Fibroblast of lung (primary cell): ENCODE data around the gene FN3K.

Source experiments
- CTCF ChIP-seq, 2 donors: IDR thresholded peaks in 1 of 2; conservative IDR thresholded peaks in 1 of 2; 1 replicate in 1 of 2; 2 replicates in 1 of 2; pipeline ENCODE4 v1.5.1; 2011 to 2012; ENCODE audit warnings: low read length in 2 of 2, control low read depth in 1 of 2, inconsistent platforms in 1 of 2, low read depth in 1 of 2, mild to moderate bottlenecking in 1 of 2
- EZH2 ChIP-seq: IDR thresholded peaks from 2 replicates; pipeline ENCODE4 v1.5.1; 2012; ENCODE audit warnings: low read length, control low read depth, mild to moderate bottlenecking; ENCODE audit errors: missing control alignments

GRCh38 chr17:82789806-82790205 is 54.4 kb downstream of the FN3K start:
- TF ChIP-seq CTCF (conservative IDR thresholded peaks at IDR 0.05 in 1 of 2, IDR thresholded peaks at IDR 0.05 in 1 of 2; ENCODE audit: low read depth in 1 of 2, low read length in 2 of 2) = no peak
- TF ChIP-seq EZH2 = no peak
